ENCODE data around the gene AUTS2. TPM values are rescaled to one million over a fixed set of nuclear protein-coding genes. Genes with fewer than 3 reads are reported as not detected.

Gene AUTS2
- total and polyA plus RNA-seq, 2 donors (not counting 1 experiment from before 2014, with no cell fraction given): 0.60 to 9.1 TPM

GRCh38 chr7:69966766-69967591, 368.7 kb downstream of the AUTS2 start:
- Histone ChIP-seq H3K36me3 (ENCODE audit: control insufficient read depth, insufficient read depth, low read length) (no peaks in the 10 kb centered on the region), H3K4me3 (replicated peaks in 1 of 4; ENCODE audit: control extremely low read depth in 1 of 4, insufficient read depth in 1 of 4, low read depth in 3 of 4, low read length in 4 of 4) (no peak overlapping the region), H3K79me2 (ENCODE audit: control insufficient read depth, insufficient read depth, low read length) (no peaks in the 10 kb centered on the region), H3K4me2 (ENCODE audit: extremely low read depth, insufficient read depth, low read length) (no peak overlapping the region), H3K27me3 (ENCODE audit: control insufficient read depth, insufficient read depth, low read length) (no peaks in the 10 kb centered on the region), H3K27ac (ENCODE audit: insufficient read depth, low read length) (no peak overlapping the region), H4K20me1 (ENCODE audit: control insufficient read depth, extremely low read depth, insufficient read depth, low read length) (no peaks in the 10 kb centered on the region), H3K4me1 (ENCODE audit: control insufficient read depth, extremely low read depth, insufficient read depth, low read length) (no peaks in the 10 kb centered on the region), H3K9ac (ENCODE audit: insufficient read depth, low read length) (no peak overlapping the region), H3K9me3 (ENCODE audit: control insufficient read depth, insufficient read depth, low read depth, low read length) (no peaks in the 10 kb centered on the region), H2AFZ (ENCODE audit: low read length) (no peak overlapping the region)
- TF ChIP-seq, protein P1, sequence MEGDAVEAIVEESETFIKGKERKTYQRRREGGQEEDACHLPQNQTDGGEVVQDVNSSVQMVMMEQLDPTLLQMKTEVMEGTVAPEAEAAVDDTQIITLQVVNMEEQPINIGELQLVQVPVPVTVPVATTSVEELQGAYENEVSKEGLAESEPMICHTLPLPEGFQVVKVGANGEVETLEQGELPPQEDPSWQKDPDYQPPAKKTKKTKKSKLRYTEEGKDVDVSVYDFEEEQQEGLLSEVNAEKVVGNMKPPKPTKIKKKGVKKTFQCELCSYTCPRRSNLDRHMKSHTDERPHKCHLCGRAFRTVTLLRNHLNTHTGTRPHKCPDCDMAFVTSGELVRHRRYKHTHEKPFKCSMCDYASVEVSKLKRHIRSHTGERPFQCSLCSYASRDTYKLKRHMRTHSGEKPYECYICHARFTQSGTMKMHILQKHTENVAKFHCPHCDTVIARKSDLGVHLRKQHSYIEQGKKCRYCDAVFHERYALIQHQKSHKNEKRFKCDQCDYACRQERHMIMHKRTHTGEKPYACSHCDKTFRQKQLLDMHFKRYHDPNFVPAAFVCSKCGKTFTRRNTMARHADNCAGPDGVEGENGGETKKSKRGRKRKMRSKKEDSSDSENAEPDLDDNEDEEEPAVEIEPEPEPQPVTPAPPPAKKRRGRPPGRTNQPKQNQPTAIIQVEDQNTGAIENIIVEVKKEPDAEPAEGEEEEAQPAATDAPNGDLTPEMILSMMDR (conservative IDR thresholded peaks at IDR 0.05 in 1 of 2, IDR thresholded peaks at IDR 0.05 in 1 of 2; ENCODE audit: low read depth in 1 of 2, low read length in 2 of 2): no peak
- TF ChIP-seq EZH2 (IDR thresholded peaks at IDR 0.05; ENCODE audit: low read length, missing control alignments): no peak
- DNase-seq (ENCODE audit: low read depth in 2 of 2): peak; percentile 2 to 46

GRCh38 chr7:69967689-69968450, 369.6 kb downstream of the AUTS2 start:
- Histone ChIP-seq H2AFZ (ENCODE audit: low read length) (no peak overlapping the region), H3K36me3 (ENCODE audit: control insufficient read depth, insufficient read depth, low read length) (no peaks in the 10 kb centered on the region), H3K27me3 (ENCODE audit: control insufficient read depth, insufficient read depth, low read length) (no peaks in the 10 kb centered on the region), H3K9me3 (ENCODE audit: control insufficient read depth, insufficient read depth, low read depth, low read length) (no peaks in the 10 kb centered on the region), H3K4me2 (ENCODE audit: extremely low read depth, insufficient read depth, low read length) (no peak overlapping the region), H3K4me1 (ENCODE audit: control insufficient read depth, extremely low read depth, insufficient read depth, low read length) (no peaks in the 10 kb centered on the region), H3K4me3 (replicated peaks in 1 of 4; ENCODE audit: control extremely low read depth in 1 of 4, insufficient read depth in 1 of 4, low read depth in 3 of 4, low read length in 4 of 4) (no peak overlapping the region), H4K20me1 (ENCODE audit: control insufficient read depth, extremely low read depth, insufficient read depth, low read length) (no peaks in the 10 kb centered on the region), H3K9ac (ENCODE audit: insufficient read depth, low read length) (no peak overlapping the region), H3K79me2 (ENCODE audit: control insufficient read depth, insufficient read depth, low read length) (no peaks in the 10 kb centered on the region), H3K27ac (ENCODE audit: insufficient read depth, low read length) (no peak overlapping the region)
- DNase-seq (ENCODE audit: low read depth in 2 of 2): peak; percentile 2 to 8
- TF ChIP-seq EZH2 (IDR thresholded peaks at IDR 0.05; ENCODE audit: low read length, missing control alignments): no peak
- TF ChIP-seq, protein P1 (conservative IDR thresholded peaks at IDR 0.05 in 1 of 2, IDR thresholded peaks at IDR 0.05 in 1 of 2; ENCODE audit: low read depth in 1 of 2, low read length in 2 of 2): no peak

- no peak overlapping the region for H3K9ac ChIP-seq (ENCODE audit: insufficient read depth, low read length)
- no peak overlapping the region for H3K4me3 ChIP-seq (replicated peaks in 1 of 4; ENCODE audit: control extremely low read depth in 1 of 4, insufficient read depth in 1 of 4, low read depth in 3 of 4, low read length in 4 of 4)
- no peak overlapping the region for H2AFZ ChIP-seq (ENCODE audit: low read length)
- no peaks in the 10 kb centered on the region for H3K27me3 ChIP-seq (ENCODE audit: control insufficient read depth, insufficient read depth, low read length)
- no peaks in the 10 kb centered on the region for H3K4me1 ChIP-seq (ENCODE audit: control insufficient read depth, extremely low read depth, insufficient read depth, low read length)
- no peak for DNase-seq (ENCODE audit: low read depth in 2 of 2)
- no peaks in the 10 kb centered on the region for H3K79me2 ChIP-seq (ENCODE audit: control insufficient read depth, insufficient read depth, low read length)
- H3K4me2 ChIP-seq (ENCODE audit: extremely low read depth, insufficient read depth, low read length): no peak overlapping the region
- no peaks in the 10 kb centered on the region for H4K20me1 ChIP-seq (ENCODE audit: control insufficient read depth, extremely low read depth, insufficient read depth, low read length)
- H3K36me3 ChIP-seq (ENCODE audit: control insufficient read depth, insufficient read depth, low read length): no peaks in the 10 kb centered on the region
- no peak overlapping the region for H3K27ac ChIP-seq (ENCODE audit: insufficient read depth, low read length)
- TF ChIP-seq EZH2 (IDR thresholded peaks at IDR 0.05; ENCODE audit: low read length, missing control alignments): no peak
- TF ChIP-seq, protein P1 (conservative IDR thresholded peaks at IDR 0.05 in 1 of 2, IDR thresholded peaks at IDR 0.05 in 1 of 2; ENCODE audit: low read depth in 1 of 2, low read length in 2 of 2): no peak
- H3K9me3 ChIP-seq (ENCODE audit: control insufficient read depth, insufficient read depth, low read depth, low read length): no peaks in the 10 kb centered on the region
Observed at GRCh38 chr7:69968969-69969556, 370.8 kb downstream of the AUTS2 start.
